Measurements from ENCODE around the gene UNC5B. TPM values are rescaled to one million over a fixed set of nuclear protein-coding genes. Genes with fewer than 3 reads are reported as not detected.

The UNC5B gene
- total RNA-seq, 2 donors from 2014 or later: not detected

DNA sequence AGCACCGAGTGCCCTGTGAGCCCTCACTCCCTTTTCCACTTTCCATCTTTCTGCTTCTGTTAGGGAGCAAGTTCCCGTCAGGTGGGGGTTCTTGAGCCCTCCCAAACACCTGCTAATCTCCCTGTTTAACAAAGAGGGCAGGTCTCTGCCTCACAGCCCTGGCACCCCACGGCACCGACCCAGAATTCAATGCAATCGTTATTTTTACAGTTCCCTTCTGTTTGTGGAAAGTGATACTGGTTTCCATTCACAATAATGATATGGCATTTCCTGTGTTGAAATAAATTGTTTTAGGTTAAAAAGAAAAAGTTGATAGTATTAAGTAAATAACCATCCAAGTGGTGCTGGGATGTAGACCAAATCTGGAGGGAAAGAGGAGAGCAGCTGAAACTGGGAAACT lies 67.8 kb downstream of the UNC5B start:
- H3K36me3 Mint-ChIP-seq (ENCODE audit: low read depth): peaks cover 3% of the 10 kb centered on the region
- ATAC-seq (no peak), DNase-seq (no peak)
- H3K9me3 ChIP-seq (ENCODE audit: control insufficient read depth, low read length, poor library complexity, severe bottlenecking): no peaks in the 10 kb centered on the region
- no peak overlapping the region for H3K27ac Mint-ChIP-seq
- no peak overlapping the region for H3K4me3 Mint-ChIP-seq
- peaks cover 9% of the 10 kb centered on the region for H3K4me1 Mint-ChIP-seq
- peaks cover 4% of the 10 kb centered on the region for H3K27me3 Mint-ChIP-seq

DNA sequence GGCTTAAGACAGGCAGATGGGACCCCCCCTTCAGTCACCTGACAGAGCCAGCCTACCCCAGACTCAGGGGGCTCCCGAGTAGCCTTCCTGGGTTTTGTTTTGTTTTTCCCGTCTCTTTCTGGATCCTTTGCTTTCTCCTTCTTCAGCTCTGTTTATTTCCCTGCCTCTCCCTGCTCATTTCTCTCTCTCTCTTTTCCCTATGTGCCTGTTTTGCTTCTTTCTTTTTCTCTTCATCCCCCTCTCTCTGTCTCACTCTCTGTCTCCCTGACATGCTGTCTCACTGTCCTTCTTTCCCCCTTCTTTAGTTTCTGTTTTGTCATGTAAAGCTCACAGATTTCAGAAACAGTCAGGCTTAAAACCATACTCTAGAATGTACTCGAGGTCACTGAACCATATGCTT lies 68.5 kb downstream of the UNC5B start:
- ATAC-seq: no peak

DNA sequence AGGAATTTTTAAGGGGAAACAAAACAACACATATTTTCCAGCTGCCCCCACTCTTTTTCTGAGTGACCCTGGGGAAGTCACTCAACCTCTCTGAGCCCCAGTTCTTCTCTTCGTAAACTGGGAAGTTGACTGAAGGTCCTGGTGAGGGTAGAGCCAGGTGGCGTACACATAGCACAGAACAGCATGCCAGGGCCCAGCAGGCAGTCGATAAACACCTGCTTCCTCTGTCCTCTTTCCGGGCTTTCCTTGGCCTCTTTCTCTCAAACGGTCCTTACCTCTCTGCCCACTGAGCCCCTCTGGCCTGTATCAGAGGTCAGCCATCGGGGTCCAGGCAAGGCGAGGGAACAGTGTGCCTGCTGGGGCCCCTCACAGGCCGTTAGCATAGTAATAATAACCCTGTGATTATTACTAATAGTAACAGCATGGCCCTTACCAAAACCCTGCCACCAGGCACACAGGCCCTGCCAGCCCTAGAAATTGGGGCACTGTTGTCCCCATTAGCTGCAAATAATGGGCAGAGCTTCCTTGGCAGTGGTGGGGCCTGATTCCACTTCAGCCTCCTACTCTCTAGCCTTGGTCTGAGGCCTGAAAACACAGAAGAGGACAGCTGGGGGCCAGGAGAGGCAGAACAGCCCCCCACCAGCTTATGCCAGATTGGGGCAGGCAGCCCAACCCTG lies 69.4 kb downstream of the UNC5B start:
- no peak overlapping the region for H3K4me3 Mint-ChIP-seq
- peaks cover 8% of the 10 kb centered on the region for H3K4me1 Mint-ChIP-seq
- H3K27me3 Mint-ChIP-seq: peaks cover 4% of the 10 kb centered on the region
- H3K36me3 Mint-ChIP-seq (ENCODE audit: low read depth): peaks cover 3% of the 10 kb centered on the region
- ATAC-seq: no peak
- DNase-seq: no peak
- no peaks in the 10 kb centered on the region for H3K9me3 ChIP-seq (ENCODE audit: control insufficient read depth, low read length, poor library complexity, severe bottlenecking)
- no peak overlapping the region for H3K27ac Mint-ChIP-seq

More for the DNA sequence above, 68.5 kb downstream of the UNC5B start:
- no peaks in the 10 kb centered on the region for H3K9me3 ChIP-seq (ENCODE audit: control insufficient read depth, low read length, poor library complexity, severe bottlenecking)
- Mint-ChIP-seq H3K27me3 (peaks cover 4% of the 10 kb centered on the region), H3K27ac (no peak overlapping the region), H3K36me3 (ENCODE audit: low read depth) (peaks cover 3% of the 10 kb centered on the region), H3K4me3 (no peak overlapping the region), H3K4me1 (peaks cover 8% of the 10 kb centered on the region)
- DNase-seq: no peak

DNA sequence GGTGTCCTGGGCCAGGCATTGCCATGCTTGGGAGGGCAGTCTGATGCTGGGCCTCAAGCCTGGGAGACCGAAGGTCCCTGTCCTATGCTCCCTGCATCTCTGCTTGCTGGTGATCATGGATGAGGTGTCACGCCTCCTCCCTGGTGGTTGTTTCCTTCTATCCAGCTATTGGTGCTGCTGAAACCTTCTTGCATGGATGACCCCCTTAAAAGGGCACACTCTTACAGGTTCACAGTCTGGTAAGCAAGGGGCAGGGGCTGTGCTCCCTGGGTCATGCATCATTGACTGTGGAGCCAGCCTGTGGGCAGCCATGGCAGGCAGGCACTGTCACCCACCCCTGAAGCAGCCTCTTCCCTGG lies 69.9 kb downstream of the UNC5B start:
- Mint-ChIP-seq H3K27ac (no peak overlapping the region), H3K4me1 (peaks cover 8% of the 10 kb centered on the region), H3K4me3 (no peak overlapping the region), H3K27me3 (peaks cover 4% of the 10 kb centered on the region), H3K36me3 (ENCODE audit: low read depth) (peaks cover 3% of the 10 kb centered on the region)
- DNase-seq: no peak
- H3K9me3 ChIP-seq (ENCODE audit: control insufficient read depth, low read length, poor library complexity, severe bottlenecking): no peaks in the 10 kb centered on the region
- ATAC-seq: no peak

DNA sequence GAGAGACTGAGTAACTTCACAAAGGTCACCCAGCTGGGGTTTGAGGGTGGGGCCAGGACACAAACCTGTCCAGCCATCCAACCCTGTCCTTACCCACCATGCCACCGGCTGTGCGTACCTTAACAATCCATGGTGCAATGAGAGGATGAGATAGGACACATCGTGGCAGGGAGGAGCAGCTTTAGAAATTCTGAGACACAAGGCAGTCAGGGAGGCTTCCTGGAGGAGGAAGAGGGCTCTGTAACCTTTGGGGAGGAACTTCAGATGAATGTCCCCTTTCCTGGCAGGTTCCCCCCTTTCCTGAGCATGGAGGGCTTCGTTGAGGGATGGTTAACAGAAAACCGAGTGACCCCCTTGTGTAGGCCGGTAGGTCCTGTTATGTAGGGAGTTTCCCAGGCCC lies 71.0 kb downstream of the UNC5B start:
- Mint-ChIP-seq H3K4me3 (no peak overlapping the region), H3K4me1 (peaks cover 10% of the 10 kb centered on the region), H3K36me3 (ENCODE audit: low read depth) (peaks cover 3% of the 10 kb centered on the region), H3K27ac (no peak overlapping the region), H3K27me3 (peaks cover 9% of the 10 kb centered on the region)
- DNase-seq (no peak), ATAC-seq (no peak)
- H3K9me3 ChIP-seq (ENCODE audit: control insufficient read depth, low read length, poor library complexity, severe bottlenecking): no peaks in the 10 kb centered on the region

DNA sequence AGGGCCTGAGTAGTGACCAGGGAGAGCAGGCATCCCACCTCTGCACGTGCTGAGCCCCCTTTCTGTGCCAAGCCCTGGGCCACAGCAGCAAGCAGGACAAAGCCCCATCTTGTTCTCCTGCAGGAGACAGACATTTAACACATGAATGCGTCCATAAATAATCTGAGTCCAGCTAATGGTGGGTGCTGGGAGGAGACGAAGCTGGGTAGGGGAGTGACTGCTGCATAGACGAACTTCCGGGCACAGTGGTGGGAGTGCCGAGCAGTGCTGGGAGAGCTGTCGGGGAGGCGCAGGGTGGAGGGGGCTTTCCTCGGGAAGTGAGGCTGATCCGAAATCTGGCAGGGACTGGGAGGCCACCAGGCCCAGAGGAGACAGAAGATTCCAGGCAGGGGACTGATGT lies 71.5 kb downstream of the UNC5B start:
- no peak for ATAC-seq
- H3K36me3 Mint-ChIP-seq (ENCODE audit: low read depth): peaks cover 3% of the 10 kb centered on the region
- H3K27ac Mint-ChIP-seq: no peak overlapping the region
- peaks cover 14% of the 10 kb centered on the region for H3K27me3 Mint-ChIP-seq
- peaks cover 10% of the 10 kb centered on the region for H3K4me1 Mint-ChIP-seq
- H3K9me3 ChIP-seq (ENCODE audit: control insufficient read depth, low read length, poor library complexity, severe bottlenecking): no peaks in the 10 kb centered on the region
- DNase-seq: no peak
- H3K4me3 Mint-ChIP-seq: no peak overlapping the region

DNA sequence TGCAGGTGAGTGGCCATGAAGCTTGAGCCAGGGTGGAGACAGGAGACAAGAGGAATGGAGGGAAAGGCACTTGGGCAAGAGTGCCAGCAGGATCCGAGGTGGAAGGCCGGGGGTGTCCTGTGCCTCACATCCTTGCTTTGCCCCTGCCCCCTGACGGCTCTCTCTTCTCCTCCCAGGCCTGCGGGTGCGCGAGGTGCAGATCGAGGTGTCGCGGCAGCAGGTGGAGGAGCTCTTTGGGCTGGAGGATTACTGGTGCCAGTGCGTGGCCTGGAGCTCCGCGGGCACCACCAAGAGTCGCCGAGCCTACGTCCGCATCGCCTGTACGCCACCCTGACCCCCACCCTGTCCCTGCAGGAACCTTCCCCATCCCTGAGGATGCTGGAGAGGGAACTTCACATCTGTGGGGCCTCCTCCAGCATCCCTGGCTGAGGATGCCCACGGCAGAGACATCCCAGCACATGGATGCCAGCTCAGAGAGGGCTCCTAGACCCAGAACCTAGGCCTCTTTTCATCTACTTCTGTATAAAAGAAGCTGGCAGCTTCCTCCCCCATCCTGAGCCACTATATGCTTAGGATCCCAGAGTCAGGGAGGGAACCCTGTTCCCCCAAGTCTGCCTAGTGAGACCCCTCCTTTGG lies 72.3 kb downstream of the UNC5B start:
- peaks cover 16% of the 10 kb centered on the region for H3K27me3 Mint-ChIP-seq
- no peak overlapping the region for H3K27ac Mint-ChIP-seq
- peaks cover 14% of the 10 kb centered on the region for H3K4me1 Mint-ChIP-seq
- H3K36me3 Mint-ChIP-seq (ENCODE audit: low read depth): peaks cover 3% of the 10 kb centered on the region
- H3K4me3 Mint-ChIP-seq: no peak overlapping the region
- DNase-seq (no peak), ATAC-seq (no peak)
- no peaks in the 10 kb centered on the region for H3K9me3 ChIP-seq (ENCODE audit: control insufficient read depth, low read length, poor library complexity, severe bottlenecking)

DNA sequence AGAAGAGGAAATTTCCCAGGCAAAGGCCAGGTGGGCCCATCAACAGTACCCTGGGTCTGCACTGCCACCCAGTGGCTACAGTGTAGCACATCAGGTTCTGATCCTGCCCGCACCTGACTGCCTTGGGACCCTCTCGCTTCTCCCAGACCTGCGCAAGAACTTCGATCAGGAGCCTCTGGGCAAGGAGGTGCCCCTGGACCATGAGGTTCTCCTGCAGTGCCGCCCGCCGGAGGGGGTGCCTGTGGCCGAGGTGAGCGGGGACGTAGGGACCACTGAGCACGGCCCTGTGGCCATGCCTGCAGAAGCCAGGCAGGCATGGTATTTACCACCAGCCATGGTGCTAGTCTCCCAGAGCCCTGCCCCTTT lies 72.8 kb downstream of the UNC5B start:
- DNase-seq (no peak), ATAC-seq (peak; percentile 48)
- no peak overlapping the region for H3K4me3 Mint-ChIP-seq
- H3K27me3 Mint-ChIP-seq: peaks cover 16% of the 10 kb centered on the region
- H3K9me3 ChIP-seq (ENCODE audit: control insufficient read depth, low read length, poor library complexity, severe bottlenecking): no peaks in the 10 kb centered on the region
- H3K36me3 Mint-ChIP-seq (ENCODE audit: low read depth): peaks cover 3% of the 10 kb centered on the region
- no peak overlapping the region for H3K27ac Mint-ChIP-seq
- H3K4me1 Mint-ChIP-seq: peaks cover 13% of the 10 kb centered on the region

DNA sequence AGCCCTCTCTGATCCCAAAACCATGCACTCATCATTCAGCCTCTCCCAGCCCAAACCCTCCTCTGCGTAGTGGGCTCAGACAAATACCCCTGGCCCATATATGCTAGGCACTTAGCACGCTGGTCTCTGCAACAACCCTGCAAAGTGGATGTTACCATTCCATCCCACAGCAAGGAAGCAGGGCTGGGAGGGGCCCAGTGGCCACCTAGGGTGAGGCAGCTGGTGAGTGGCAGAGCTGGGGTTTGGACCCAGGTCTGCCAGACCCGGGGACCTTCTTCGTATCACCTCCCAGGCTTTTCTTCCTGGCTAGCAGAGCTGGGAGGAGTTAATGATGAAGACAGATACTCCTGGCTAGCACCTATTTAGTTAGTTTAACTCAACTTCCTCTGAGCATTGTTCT lies 73.6 kb downstream of the UNC5B start:
- Mint-ChIP-seq H3K27ac (no peak overlapping the region), H3K4me3 (no peak overlapping the region), H3K36me3 (ENCODE audit: low read depth) (peaks cover under 1% of the 10 kb centered on the region), H3K27me3 (peaks cover 16% of the 10 kb centered on the region), H3K4me1 (peaks cover 9% of the 10 kb centered on the region)
- no peaks in the 10 kb centered on the region for H3K9me3 ChIP-seq (ENCODE audit: control insufficient read depth, low read length, poor library complexity, severe bottlenecking)
- ATAC-seq (no peak), DNase-seq (no peak)

DNA sequence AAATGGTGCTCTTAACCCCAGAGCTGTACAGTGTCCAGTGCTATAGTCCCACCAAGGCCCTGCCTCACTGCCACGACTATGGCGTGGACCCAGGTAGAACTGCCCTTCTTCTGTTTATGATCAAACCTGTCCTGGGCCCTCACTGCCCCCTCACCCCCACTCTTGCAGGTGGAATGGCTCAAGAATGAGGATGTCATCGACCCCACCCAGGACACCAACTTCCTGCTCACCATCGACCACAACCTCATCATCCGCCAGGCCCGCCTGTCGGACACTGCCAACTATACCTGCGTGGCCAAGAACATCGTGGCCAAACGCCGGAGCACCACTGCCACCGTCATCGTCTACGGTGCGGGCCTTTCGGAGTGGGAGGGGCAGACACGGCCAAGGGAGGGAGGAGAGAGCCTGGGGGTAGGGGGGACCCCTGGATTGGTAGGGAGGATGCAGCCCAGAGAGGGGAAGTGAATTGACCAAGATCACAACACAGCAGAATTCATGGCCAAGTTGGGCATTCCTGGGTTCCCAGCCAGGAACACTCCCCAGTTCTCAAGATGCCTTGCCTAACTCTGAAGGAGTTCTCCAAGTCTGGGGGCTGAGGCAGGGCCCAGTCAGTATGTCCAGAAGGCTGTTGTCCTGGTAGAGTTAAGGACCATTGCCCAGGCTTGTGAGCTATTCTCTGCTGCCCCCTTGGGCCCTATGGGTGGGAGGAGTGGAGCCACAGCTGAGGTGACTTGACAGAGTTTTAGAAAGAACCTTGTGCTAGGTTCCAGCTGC lies 74.3 kb downstream of the UNC5B start:
- Mint-ChIP-seq H3K27me3 (peaks cover 19% of the 10 kb centered on the region), H3K27ac (no peak overlapping the region), H3K4me3 (no peak overlapping the region), H3K4me1 (peaks cover 8% of the 10 kb centered on the region), H3K36me3 (ENCODE audit: low read depth) (no peaks in the 10 kb centered on the region)
- ATAC-seq (no peak), DNase-seq (no peak)
- no peaks in the 10 kb centered on the region for H3K9me3 ChIP-seq (ENCODE audit: control insufficient read depth, low read length, poor library complexity, severe bottlenecking)

DNA sequence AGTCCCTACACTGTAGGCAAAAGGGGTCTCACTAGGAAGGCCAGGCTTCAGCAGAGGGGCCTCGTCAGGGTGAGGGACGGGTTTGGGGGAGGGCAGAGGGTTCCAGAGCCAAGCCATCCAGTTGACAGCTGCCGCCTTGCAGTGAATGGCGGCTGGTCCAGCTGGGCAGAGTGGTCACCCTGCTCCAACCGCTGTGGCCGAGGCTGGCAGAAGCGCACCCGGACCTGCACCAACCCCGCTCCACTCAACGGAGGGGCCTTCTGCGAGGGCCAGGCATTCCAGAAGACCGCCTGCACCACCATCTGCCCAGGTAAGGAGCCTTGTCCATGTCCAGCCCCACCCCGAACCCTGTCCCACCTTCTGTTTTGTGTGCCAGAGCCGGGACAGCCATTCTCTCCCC lies 75.1 kb downstream of the UNC5B start:
- no peak overlapping the region for H3K4me3 Mint-ChIP-seq
- no peak overlapping the region for H3K27ac Mint-ChIP-seq
- peaks cover 9% of the 10 kb centered on the region for H3K4me1 Mint-ChIP-seq
- no peaks in the 10 kb centered on the region for H3K9me3 ChIP-seq (ENCODE audit: control insufficient read depth, low read length, poor library complexity, severe bottlenecking)
- no peak for DNase-seq
- no peak for ATAC-seq
- H3K36me3 Mint-ChIP-seq (ENCODE audit: low read depth): no peaks in the 10 kb centered on the region
- H3K27me3 Mint-ChIP-seq: peaks cover 20% of the 10 kb centered on the region

DNA sequence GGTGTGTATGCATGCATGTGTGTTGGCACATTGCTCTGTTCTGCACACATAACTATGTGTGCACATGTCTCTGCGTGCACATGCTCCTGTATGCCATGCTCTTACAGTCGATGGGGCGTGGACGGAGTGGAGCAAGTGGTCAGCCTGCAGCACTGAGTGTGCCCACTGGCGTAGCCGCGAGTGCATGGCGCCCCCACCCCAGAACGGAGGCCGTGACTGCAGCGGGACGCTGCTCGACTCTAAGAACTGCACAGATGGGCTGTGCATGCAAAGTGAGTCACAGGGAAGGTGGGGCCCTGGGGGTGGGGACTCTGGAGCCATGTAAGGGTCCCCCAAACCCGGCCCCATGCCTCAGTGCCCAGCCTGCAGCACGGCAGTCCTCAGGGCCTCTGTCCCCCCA lies 76.1 kb downstream of the UNC5B start:
- ATAC-seq: no peak
- Mint-ChIP-seq H3K27ac (no peak overlapping the region), H3K27me3 (peaks cover 16% of the 10 kb centered on the region), H3K36me3 (ENCODE audit: low read depth) (no peaks in the 10 kb centered on the region), H3K4me3 (no peak overlapping the region), H3K4me1 (peaks cover 10% of the 10 kb centered on the region)
- H3K9me3 ChIP-seq (ENCODE audit: control insufficient read depth, low read length, poor library complexity, severe bottlenecking): no peaks in the 10 kb centered on the region
- no peak for DNase-seq

DNA sequence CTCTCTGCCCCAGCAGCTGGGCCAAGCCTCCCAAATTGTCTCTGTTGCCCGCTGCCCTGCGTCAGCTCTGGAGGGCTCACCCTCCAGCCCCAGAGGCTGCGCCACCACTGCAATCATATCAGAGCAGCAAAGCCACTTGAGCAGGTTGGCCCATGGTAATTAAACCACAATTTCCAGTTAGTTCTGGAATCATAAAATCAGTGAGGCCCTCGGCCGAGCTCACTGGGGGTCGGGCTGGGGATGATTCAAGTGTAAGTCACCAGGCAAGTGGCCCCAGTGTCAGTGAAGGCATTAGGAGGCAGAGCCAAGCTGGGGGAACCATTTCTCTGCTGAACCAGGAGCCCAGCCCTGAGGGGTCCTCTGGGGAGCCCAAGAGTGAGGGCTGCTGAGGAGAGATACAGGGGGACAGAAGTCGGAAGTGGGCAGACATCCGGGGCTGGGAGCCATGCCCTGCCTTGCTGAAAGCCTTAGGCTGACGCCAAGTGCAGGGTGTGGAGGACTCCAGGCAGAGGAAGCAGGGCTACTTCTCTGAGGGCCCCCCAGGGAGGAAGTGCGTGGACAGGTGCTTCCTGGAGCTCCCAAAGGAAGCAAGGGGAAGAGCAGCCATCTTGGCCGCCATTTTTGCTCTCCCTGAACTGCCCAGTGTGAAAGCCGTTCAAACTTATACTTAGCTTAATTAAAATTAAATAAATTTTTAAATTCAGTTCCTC lies 77.2 kb downstream of the UNC5B start:
- no peak overlapping the region for H3K4me3 Mint-ChIP-seq
- no peak for ATAC-seq

More for the DNA sequence above, 77.2 kb downstream of the UNC5B start:
- peaks cover 23% of the 10 kb centered on the region for H3K27me3 Mint-ChIP-seq
- H3K4me1 Mint-ChIP-seq: peaks cover 10% of the 10 kb centered on the region
- H3K36me3 Mint-ChIP-seq (ENCODE audit: low read depth): peaks cover 2% of the 10 kb centered on the region
- H3K27ac Mint-ChIP-seq: no peak overlapping the region
- DNase-seq: no peak
- no peaks in the 10 kb centered on the region for H3K9me3 ChIP-seq (ENCODE audit: control insufficient read depth, low read length, poor library complexity, severe bottlenecking)

Measured in T-helper 17 cell (primary cell).